Measurements from ENCODE around the gene SLC4A7. TPM values are rescaled to one million over a fixed set of nuclear protein-coding genes. Genes with fewer than 3 reads are reported as not detected.

SLC4A7 gene
- total and polyA plus RNA-seq, 4 donors = 3.3 to 87.1 (median 11.9) TPM

- Histone ChIP-seq H3K27me3 (ENCODE audit: control insufficient read depth in 3 of 3, insufficient read depth in 3 of 3, low read length in 2 of 3) (no peaks in the 10 kb centered on the region), H3K27ac (ENCODE audit: low read depth in 1 of 2, low read length in 1 of 2) (no peak within 1 kb of the TSS), H3K4me1 (ENCODE audit: control insufficient read depth in 5 of 5, insufficient read depth in 5 of 5, low read length in 5 of 5) (peaks cover 0 to 2% (median 0%) of the 10 kb centered on the region in 5 donors), H3K9ac (ENCODE audit: insufficient read depth in 1 of 2, low read length in 2 of 2) (peak within 1 kb of the TSS in 1 of 2 donors; percentile 31), H3K9me3 (ENCODE audit: control insufficient read depth in 4 of 4, insufficient read depth in 3 of 4, low read length in 3 of 4) (no peaks in the 10 kb centered on the region), H3K4me3 (peak within 1 kb of the TSS; percentile 50), H3K36me3 (ENCODE audit: control insufficient read depth in 4 of 4, insufficient read depth in 4 of 4, low read length in 4 of 4) (no peaks in the 10 kb centered on the region)
- WGBS, 2 donors = 1 to 2% methylated on average over 48 of the region's 48 CpGs
- TF ChIP-seq CTCF (IDR thresholded peaks at IDR 0.05; ENCODE audit: control extremely low read depth, extremely low read depth) = no peak
- peak; percentile 94 to 95 (median 95) for DNase-seq
- peak; percentile 99 for ATAC-seq (ENCODE audit: insufficient read depth, low FRiP score)
These were observed 115.2 kb downstream of the SLC4A7 start, which contains the start of gene NEK10 for GRCh38 chr3:27368831-27369607. Gene NEK10, minus strand, starts transcription at chr3:27369383. Its CDS starts 16,501 bp downstream, at chr3:27352882.

GRCh38 chr3:27366062-27366591 is 118.1 kb downstream of the SLC4A7 start:
- H3K27ac ChIP-seq (ENCODE audit: low read depth in 1 of 2, low read length in 1 of 2) = no peak overlapping the region
- H3K9ac ChIP-seq (ENCODE audit: insufficient read depth in 1 of 2, low read length in 2 of 2) = no peak overlapping the region
- H3K27me3 ChIP-seq (ENCODE audit: control insufficient read depth in 3 of 3, insufficient read depth in 3 of 3, low read length in 2 of 3) = no peaks in the 10 kb centered on the region
- no peak for TF ChIP-seq CTCF (IDR thresholded peaks at IDR 0.05; ENCODE audit: control extremely low read depth, extremely low read depth)
- WGBS, 2 donors = 99 to 100% methylated on average over 1 of the region's 1 CpG
- H3K9me3 ChIP-seq (ENCODE audit: control insufficient read depth in 4 of 4, insufficient read depth in 3 of 4, low read length in 3 of 4) = no peaks in the 10 kb centered on the region
- ATAC-seq (ENCODE audit: insufficient read depth, low FRiP score) (no peak), DNase-seq (no peak)
- H3K4me3 ChIP-seq = no peak overlapping the region
- peaks cover 0 to 2% (median 0%) of the 10 kb centered on the region in 5 donors for H3K4me1 ChIP-seq (ENCODE audit: control insufficient read depth in 5 of 5, insufficient read depth in 5 of 5, low read length in 5 of 5)
- no peaks in the 10 kb centered on the region for H3K36me3 ChIP-seq (ENCODE audit: control insufficient read depth in 4 of 4, insufficient read depth in 4 of 4, low read length in 4 of 4)

GRCh38 chr3:27360113-27361078 is 123.8 kb downstream of the SLC4A7 start:
- Histone ChIP-seq H3K9me3 (ENCODE audit: control insufficient read depth in 4 of 4, insufficient read depth in 3 of 4, low read length in 3 of 4) (no peaks in the 10 kb centered on the region), H3K4me3 (no peak overlapping the region), H3K4me1 (ENCODE audit: control insufficient read depth in 5 of 5, insufficient read depth in 5 of 5, low read length in 5 of 5) (peaks cover 0 to 3% (median 0%) of the 10 kb centered on the region in 5 donors), H3K36me3 (ENCODE audit: control insufficient read depth in 4 of 4, insufficient read depth in 4 of 4, low read length in 4 of 4) (no peaks in the 10 kb centered on the region), H3K9ac (ENCODE audit: insufficient read depth in 1 of 2, low read length in 2 of 2) (no peak overlapping the region), H3K27ac (ENCODE audit: low read depth in 1 of 2, low read length in 1 of 2) (no peak overlapping the region), H3K27me3 (ENCODE audit: control insufficient read depth in 3 of 3, insufficient read depth in 3 of 3, low read length in 2 of 3) (no peaks in the 10 kb centered on the region)
- TF ChIP-seq CTCF (IDR thresholded peaks at IDR 0.05; ENCODE audit: control extremely low read depth, extremely low read depth) = no peak
- DNase-seq (no peak), ATAC-seq (ENCODE audit: insufficient read depth, low FRiP score) (no peak)
- WGBS, 2 donors = 66 to 68% methylated on average over 7 of the region's 7 CpGs

All from lung (tissue), 12 donors.